Loucy (cell line): ENCODE measurements around the gene SYNM.

Experiments used
- H2AFZ ChIP-seq: fragments of 200-600 bp; sonication (generic); 2 replicates; pipeline ENCODE4 v1.6.0; 2016; ENCODE audit warnings: antibody characterized with exemption, mild to moderate bottlenecking, low read length, moderate library complexity
- H3F3A ChIP-seq: fragments of 200-600 bp; 2 replicates; pipeline ENCODE4 v1.6.0; 2016; ENCODE audit warnings: antibody characterized with exemption, low read depth, mild to moderate bottlenecking
- H3K27me3 ChIP-seq: fragments of 200-600 bp; sonication (generic); 2 replicates; pipeline ENCODE4 v1.6.1; 2014; ENCODE audit warnings: low read length, mild to moderate bottlenecking; ENCODE audit not compliant: insufficient read depth, poor library complexity, severe bottlenecking
- H3K36me3 ChIP-seq: fragments of 200-600 bp; sonication (generic); 2 replicates; pipeline ENCODE4 v1.6.1; 2016; ENCODE audit warnings: low read length; ENCODE audit not compliant: insufficient read depth
- H3K4me1 ChIP-seq: fragments of 200-600 bp; sonication (generic); 2 replicates; pipeline ENCODE4 v1.5.1; 2014; ENCODE audit warnings: low read length, mild to moderate bottlenecking; ENCODE audit not compliant: insufficient read depth, poor library complexity, severe bottlenecking
- H3K4me2 ChIP-seq: fragments of 200-600 bp; sonication (generic); 2 replicates; pipeline ENCODE4 v1.6.0; 2014; ENCODE audit warnings: antibody characterized with exemption, low read length, low read depth, mild to moderate bottlenecking; ENCODE audit not compliant: poor library complexity, severe bottlenecking
- H3K4me3 ChIP-seq: fragments of 200-600 bp; sonication (generic); 2 replicates; pipeline ENCODE4 v1.5.1; 2014; ENCODE audit warnings: low read length, mild to moderate bottlenecking, mixed read lengths; ENCODE audit not compliant: poor library complexity, severe bottlenecking
- H3K79me2 ChIP-seq: fragments of 200-600 bp; sonication (generic); 2 replicates; pipeline ENCODE4 v1.6.1; 2014; ENCODE audit warnings: low read length; ENCODE audit not compliant: insufficient read depth
- H3K9ac ChIP-seq: fragments of 200-600 bp; sonication (generic); 2 replicates; pipeline ENCODE4 v1.6.0; 2014; ENCODE audit warnings: mild to moderate bottlenecking, low read depth, low read length, moderate library complexity; ENCODE audit not compliant: poor library complexity, severe bottlenecking
- H3K9me2 ChIP-seq: fragments of 200-600 bp; sonication (generic); replicated peaks from 2 replicates; pipeline ENCODE4 v1.6.1; 2016; ENCODE audit warnings: low read depth, low read length, mixed read lengths
- H3K9me3 ChIP-seq: fragments of 200-600 bp; sonication (generic); 2 replicates; pipeline ENCODE4 v1.6.1; 2014; ENCODE audit warnings: mild to moderate bottlenecking, antibody characterized with exemption, low read length, low read depth; ENCODE audit not compliant: insufficient read depth
- H4K20me1 ChIP-seq: fragments of 200-600 bp; sonication (generic); 2 replicates; pipeline ENCODE4 v1.6.0; 2014; ENCODE audit warnings: antibody characterized with exemption, low read length, mild to moderate bottlenecking; ENCODE audit not compliant: insufficient read depth, poor library complexity, severe bottlenecking
- CTCF ChIP-seq: fragments of 200-600 bp; sonication (generic); conservative IDR thresholded peaks from 2 replicates; pipeline ENCODE4 v1.5.1; 2014; ENCODE audit warnings: mild to moderate bottlenecking, antibody characterized with exemption, low read length
- EZH2phosphoT487 ChIP-seq: fragments of 200-600 bp; IDR thresholded peaks from 2 replicates; pipeline ENCODE4 v1.6.1; 2018; ENCODE audit warnings: antibody characterized with exemption, mild to moderate bottlenecking, moderate library complexity, borderline replicate concordance

Gene SYNM

GRCh38 chr15:99149366-99149765, 44.5 kb downstream of the SYNM start:
- H3K4me1 ChIP-seq, result no peaks in the 10 kb centered on the region
- H3K9ac ChIP-seq, result no peak overlapping the region
- no peaks in the 10 kb centered on the region for H3F3A ChIP-seq
- H3K9me2 ChIP-seq, result no peaks in the 10 kb centered on the region
- no peak overlapping the region for H3K4me3 ChIP-seq
- no peak overlapping the region for H2AFZ ChIP-seq
- no peaks in the 10 kb centered on the region for H3K9me3 ChIP-seq
- no peaks in the 10 kb centered on the region for H3K36me3 ChIP-seq
- no peaks in the 10 kb centered on the region for H3K79me2 ChIP-seq
- H4K20me1 ChIP-seq, result no peaks in the 10 kb centered on the region
- H3K27me3 ChIP-seq, result no peaks in the 10 kb centered on the region
- no peak overlapping the region for H3K4me2 ChIP-seq
- TF ChIP-seq EZH2phosphoT487, result no peak
- no peak for TF ChIP-seq CTCF

DNA sequence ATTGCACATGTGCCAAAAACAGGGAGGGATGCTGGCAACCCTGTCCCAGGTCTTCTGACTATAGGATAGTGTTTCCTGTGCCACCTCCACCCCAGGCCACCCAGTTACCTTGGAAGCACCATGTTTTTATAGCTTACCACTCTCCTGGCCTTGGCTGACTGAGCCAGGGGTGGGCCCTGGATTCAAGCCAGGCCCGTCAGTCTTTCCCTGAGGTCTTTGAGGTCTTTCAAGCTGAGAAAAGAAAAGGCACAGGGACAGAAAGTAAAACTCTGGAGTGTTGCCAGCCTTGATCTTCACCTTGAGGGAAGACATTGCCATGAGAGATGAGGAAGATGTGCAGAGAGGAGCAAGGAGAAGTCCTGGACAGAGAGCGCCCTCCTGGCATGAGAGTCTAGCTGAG, 46.3 kb downstream of the SYNM start:
- Histone ChIP-seq H3F3A (no peaks in the 10 kb centered on the region), H4K20me1 (no peaks in the 10 kb centered on the region), H3K27me3 (no peaks in the 10 kb centered on the region), H3K9me2 (no peaks in the 10 kb centered on the region), H3K9ac (no peak overlapping the region), H2AFZ (no peak overlapping the region), H3K4me2 (no peak overlapping the region), H3K4me3 (no peak overlapping the region), H3K4me1 (no peaks in the 10 kb centered on the region), H3K36me3 (no peaks in the 10 kb centered on the region), H3K79me2 (no peaks in the 10 kb centered on the region), H3K9me3 (no peaks in the 10 kb centered on the region)
- TF ChIP-seq CTCF (no peak), EZH2phosphoT487 (no peak)

DNA sequence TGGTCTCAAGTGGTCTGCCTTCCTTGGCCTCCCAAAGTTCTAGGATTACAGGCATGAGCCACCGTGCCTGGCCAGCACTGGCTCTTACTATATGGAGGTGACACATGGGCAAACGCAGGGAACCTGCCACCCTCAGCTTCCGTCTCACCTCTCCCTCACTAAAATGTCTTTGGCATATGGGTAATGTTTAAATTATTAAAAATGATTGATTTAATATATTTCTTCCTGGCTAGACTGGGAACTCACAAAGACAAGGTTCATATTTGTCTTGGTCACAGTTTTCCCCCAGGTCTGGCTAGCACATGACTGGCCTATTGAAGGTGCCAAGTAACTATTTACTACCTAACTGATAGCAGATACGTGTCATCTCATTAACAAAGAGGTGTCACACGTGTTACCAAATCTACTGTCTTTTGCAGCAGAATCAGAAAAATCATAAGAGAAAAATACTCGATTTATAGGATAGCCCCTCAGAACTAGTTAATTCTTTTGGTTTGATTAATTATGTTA, 48.2 kb downstream of the SYNM start:
- H3K4me3 ChIP-seq, result no peak overlapping the region
- H3K9me3 ChIP-seq, result no peaks in the 10 kb centered on the region
- H3K36me3 ChIP-seq, result no peaks in the 10 kb centered on the region
- H3K27me3 ChIP-seq, result no peaks in the 10 kb centered on the region
- no peaks in the 10 kb centered on the region for H3K79me2 ChIP-seq
- H2AFZ ChIP-seq, result no peak overlapping the region
- no peak overlapping the region for H3K9ac ChIP-seq
- H4K20me1 ChIP-seq, result no peaks in the 10 kb centered on the region
- TF ChIP-seq CTCF, result no peak
- TF ChIP-seq EZH2phosphoT487, result no peak
- no peaks in the 10 kb centered on the region for H3K4me1 ChIP-seq
- no peaks in the 10 kb centered on the region for H3K9me2 ChIP-seq
- no peak overlapping the region for H3K4me2 ChIP-seq
- H3F3A ChIP-seq, result no peaks in the 10 kb centered on the region
